Esophagus squamous epithelium (tissue), 4 donors: ENCODE measurements around the gene PTPRG.

Experiments used
- POLR2A ChIP-seq, 4 donors: fragments of 450-650 bp; IDR thresholded peaks; one replicate each; pipeline ENCODE4 v1.6.1; 2017; ENCODE audit warnings: antibody characterized with exemption in 4 of 4, mild to moderate bottlenecking in 4 of 4, moderate library complexity in 3 of 4
- TF ChIP-seq, protein P1 (sequence below), 6 experiments: fragments of 450-650 bp in 4 of 6; fragments of 200-600 bp in 2 of 6; sonication (generic) in 2 of 6; IDR thresholded peaks; one replicate each; pipeline ENCODE4 v1.5.1; 2016 to 2019; ENCODE audit warnings: antibody characterized with exemption in 6 of 6, mild to moderate bottlenecking in 4 of 6, moderate library complexity in 4 of 6

DNA sequence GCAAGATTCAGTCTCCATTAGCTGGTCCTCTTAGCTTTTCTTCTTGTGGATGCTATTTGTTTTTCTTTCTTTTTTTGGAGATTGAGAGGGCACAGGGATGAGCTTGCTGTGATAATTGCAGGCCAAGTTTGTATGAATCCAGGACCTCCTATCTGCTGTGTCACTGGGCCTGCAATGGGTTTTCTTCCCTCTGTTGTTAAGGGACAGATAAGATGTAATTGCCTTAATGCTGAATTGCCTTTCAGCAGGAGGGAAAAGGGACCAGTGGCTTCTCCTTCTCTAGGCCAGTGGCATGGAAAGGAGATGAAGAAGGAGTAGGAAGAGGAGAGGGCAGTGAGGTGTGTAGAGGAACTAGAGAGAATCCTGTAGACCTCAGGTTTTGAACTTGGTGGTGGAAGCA lies 29.9 kb downstream of the PTPRG start:
- TF ChIP-seq, protein P1, sequence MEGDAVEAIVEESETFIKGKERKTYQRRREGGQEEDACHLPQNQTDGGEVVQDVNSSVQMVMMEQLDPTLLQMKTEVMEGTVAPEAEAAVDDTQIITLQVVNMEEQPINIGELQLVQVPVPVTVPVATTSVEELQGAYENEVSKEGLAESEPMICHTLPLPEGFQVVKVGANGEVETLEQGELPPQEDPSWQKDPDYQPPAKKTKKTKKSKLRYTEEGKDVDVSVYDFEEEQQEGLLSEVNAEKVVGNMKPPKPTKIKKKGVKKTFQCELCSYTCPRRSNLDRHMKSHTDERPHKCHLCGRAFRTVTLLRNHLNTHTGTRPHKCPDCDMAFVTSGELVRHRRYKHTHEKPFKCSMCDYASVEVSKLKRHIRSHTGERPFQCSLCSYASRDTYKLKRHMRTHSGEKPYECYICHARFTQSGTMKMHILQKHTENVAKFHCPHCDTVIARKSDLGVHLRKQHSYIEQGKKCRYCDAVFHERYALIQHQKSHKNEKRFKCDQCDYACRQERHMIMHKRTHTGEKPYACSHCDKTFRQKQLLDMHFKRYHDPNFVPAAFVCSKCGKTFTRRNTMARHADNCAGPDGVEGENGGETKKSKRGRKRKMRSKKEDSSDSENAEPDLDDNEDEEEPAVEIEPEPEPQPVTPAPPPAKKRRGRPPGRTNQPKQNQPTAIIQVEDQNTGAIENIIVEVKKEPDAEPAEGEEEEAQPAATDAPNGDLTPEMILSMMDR (IDR thresholded peaks at IDR 0.05) = no peak
- no peak for TF ChIP-seq POLR2A (IDR thresholded peaks at IDR 0.05)
